Keratinocyte (primary cell): ENCODE measurements around the gene EHHADH. TPM values are rescaled to one million over a fixed set of nuclear protein-coding genes. Genes with fewer than 3 reads are reported as not detected.

Experiments used
- DNase-seq: peaks from one replicate; pipeline ENCODE4 v3.0.0-alpha.2; 2011; ENCODE audit warnings: low read depth, missing footprints, low spot score
- FAIRE-seq: peaks from 2 replicates; lab custom pipeline; 2011; peaks lifted over from hg19 to GRCh38; lab: Jason Lieb, UNC
- H2AFZ ChIP-seq: 2 replicates; pipeline ENCODE4 v1.6.0; 2012; ENCODE audit warnings: low read length, control low read depth, inconsistent platforms; ENCODE audit not compliant: control insufficient read depth
- H3K27ac ChIP-seq: 2 replicates; pipeline ENCODE4 v1.5.1; 2011; ENCODE audit warnings: low read length; ENCODE audit not compliant: control insufficient read depth, insufficient read depth
- H3K27me3 ChIP-seq: 3 replicates; pipeline ENCODE4 v1.6.0; 2011; ENCODE audit warnings: low read length; ENCODE audit not compliant: control insufficient read depth, insufficient read depth; ENCODE audit errors: extremely low read depth
- H3K36me3 ChIP-seq, 2 experiments: 2 replicates in 1 of 2; 3 replicates in 1 of 2; pipeline ENCODE4 v1.5.1; 2011; ENCODE audit warnings: low read length in 2 of 2, mild to moderate bottlenecking in 1 of 2; ENCODE audit not compliant: control insufficient read depth in 2 of 2, insufficient read depth in 2 of 2; ENCODE audit errors: extremely low read depth in 1 of 2
- H3K4me1 ChIP-seq: 3 replicates; pipeline ENCODE4 v1.5.1; 2011; ENCODE audit warnings: low read length; ENCODE audit not compliant: control insufficient read depth, insufficient read depth; ENCODE audit errors: extremely low read depth
- H3K4me2 ChIP-seq: 3 replicates; pipeline ENCODE4 v1.6.0; 2011; ENCODE audit warnings: low read depth, low read length; ENCODE audit not compliant: control insufficient read depth, insufficient read depth; ENCODE audit errors: extremely low read depth
- H3K4me3 ChIP-seq, 3 experiments: fragments of 200-600 bp in 1 of 3; sonication (generic) in 1 of 3; 2 replicates in 2 of 3; 3 replicates in 1 of 3; pipeline ENCODE4 v1.5.1; 2011 to 2016; ENCODE audit warnings: low read length in 3 of 3, mild to moderate bottlenecking in 3 of 3, control low read depth in 2 of 3, inconsistent platforms in 1 of 3, low read depth in 1 of 3, mixed read lengths in 1 of 3, mixed run types in 1 of 3, moderate library complexity in 1 of 3; ENCODE audit not compliant: control insufficient read depth in 2 of 3, insufficient read depth in 2 of 3; ENCODE audit errors: extremely low read depth in 1 of 3
- H3K79me2 ChIP-seq: 2 replicates; pipeline ENCODE4 v1.6.0; 2012; ENCODE audit warnings: low read length; ENCODE audit not compliant: control insufficient read depth, insufficient read depth
- H3K9ac ChIP-seq: 3 replicates; pipeline ENCODE4 v1.6.0; 2011; ENCODE audit warnings: low read length; ENCODE audit not compliant: control insufficient read depth, insufficient read depth; ENCODE audit errors: extremely low read depth
- H3K9me1 ChIP-seq: 3 replicates; pipeline ENCODE4 v1.6.0; 2011; ENCODE audit warnings: low read length; ENCODE audit not compliant: control insufficient read depth, insufficient read depth; ENCODE audit errors: extremely low read depth
- H3K9me3 ChIP-seq: 2 replicates; pipeline ENCODE4 v1.5.1; 2012; ENCODE audit warnings: low read depth, low read length; ENCODE audit not compliant: control insufficient read depth
- H4K20me1 ChIP-seq: 3 replicates; pipeline ENCODE4 v1.6.0; 2011; ENCODE audit warnings: low read length; ENCODE audit not compliant: control insufficient read depth, insufficient read depth; ENCODE audit errors: extremely low read depth
- CTCF ChIP-seq, 3 experiments: IDR thresholded peaks in 1 of 3; conservative IDR thresholded peaks in 1 of 3; optimal IDR thresholded peaks in 1 of 3; 2 replicates in 2 of 3; 3 replicates in 1 of 3; pipeline versions ENCODE3 to v1.5.1; 2011; ENCODE audit warnings: low read length in 3 of 3, mild to moderate bottlenecking in 3 of 3, moderate library complexity in 2 of 3, control low read depth in 1 of 3, inconsistent platforms in 1 of 3; ENCODE audit not compliant: insufficient read depth in 2 of 3; ENCODE audit errors: extremely low read depth in 1 of 3
- EZH2 ChIP-seq: IDR thresholded peaks from one replicate; pipeline ENCODE4 v1.6.1; 2012; ENCODE audit warnings: inconsistent platforms, mild to moderate bottlenecking, low read length, moderate library complexity
- dilution Hi-C: fragments of 300-500 bp; cut with MboI; formaldehyde crosslinking; loops from one replicate; pipeline ENCODE4 v1.7.0; 2020; ENCODE audit warnings: low sequenced_read_pairs; ENCODE audit not compliant: extremely low pct_ligation_motif_present
- polyA plus RNA-seq, 5 experiments: library from polyadenylated mRNA; depleted of rRNA in 3 of 5; stranded (reverse) in 3 of 5; stranded (forward) in 1 of 5; unstranded in 1 of 5; fragments of >200 nt; gene quantifications; 1 replicate in 1 of 5; 2 replicates in 3 of 5; 3 replicates in 1 of 5; pipeline versions ENCODE4 v1.2.1 to v1.2.3, GENCODE V29; 2011 to 2012; ENCODE audit warnings: missing spikeins in 2 of 5, low read depth in 1 of 5, low replicate concordance in 1 of 5

EHHADH gene
- polyA plus RNA-seq, 1 donor (not counting 4 experiments of a cell fraction or from before 2014, with no cell fraction given): 5.6 TPM

- TF ChIP-seq CTCF (optimal IDR thresholded peaks at IDR 0.05 in 1 of 3, IDR thresholded peaks at IDR 0.05 in 1 of 3, conservative IDR thresholded peaks at IDR 0.05 in 1 of 3; ENCODE audit: extremely low read depth in 1 of 3, insufficient read depth in 2 of 3, low read length in 3 of 3) (no peak), EZH2 (no peak)
- dilution Hi-C loops: no loop called here
- FAIRE-seq: no peak
- no peaks in the 10 kb centered on the region for H3K36me3 ChIP-seq
- peak overlapping the region in 1 of 3 experiments; percentile 39 for H3K4me3 ChIP-seq
- no peaks in the 10 kb centered on the region for H3K9me1 ChIP-seq
- H4K20me1 ChIP-seq: no peaks in the 10 kb centered on the region
- no peaks in the 10 kb centered on the region for H3K4me1 ChIP-seq
- H3K27me3 ChIP-seq: peaks cover 46% of the 10 kb centered on the region
- H3K27ac ChIP-seq: no peak overlapping the region
- H3K9me3 ChIP-seq: no peaks in the 10 kb centered on the region
- H2AFZ ChIP-seq: no peak overlapping the region
- H3K9ac ChIP-seq: no peak overlapping the region
- peak overlapping the region; percentile 74 for H3K4me2 ChIP-seq
- no peaks in the 10 kb centered on the region for H3K79me2 ChIP-seq
- no peak for DNase-seq
These were observed 101.9 kb downstream of the EHHADH start for GRCh38 chr3:185151964-185152409.

GRCh38 chr3:185151101-185151963 is 102.5 kb downstream of the EHHADH start:
- Histone ChIP-seq H3K4me3 (no peak overlapping the region), H3K9ac (no peak overlapping the region), H3K4me1 (no peaks in the 10 kb centered on the region), H3K79me2 (no peaks in the 10 kb centered on the region), H3K9me3 (no peaks in the 10 kb centered on the region), H4K20me1 (no peaks in the 10 kb centered on the region), H3K9me1 (no peaks in the 10 kb centered on the region), H3K4me2 (no peak overlapping the region), H3K27me3 (peaks cover 46% of the 10 kb centered on the region), H3K27ac (no peak overlapping the region), H2AFZ (no peak overlapping the region), H3K36me3 (no peaks in the 10 kb centered on the region)
- no peak for DNase-seq
- no peak for TF ChIP-seq EZH2
- no peak for TF ChIP-seq CTCF (optimal IDR thresholded peaks at IDR 0.05 in 1 of 3, IDR thresholded peaks at IDR 0.05 in 1 of 3, conservative IDR thresholded peaks at IDR 0.05 in 1 of 3; ENCODE audit: extremely low read depth in 1 of 3, insufficient read depth in 2 of 3, low read length in 3 of 3)
- dilution Hi-C loops: no loop called here
- no peak for FAIRE-seq
